WI38 (cell line): ENCODE results near the gene ABCA5.

ENCODE experiments used
- H3K4me3 ChIP-seq: 2 replicates; pipeline ENCODE4 v1.5.1; 2011; ENCODE audit warnings: low read depth, mild to moderate bottlenecking, control low read depth, low read length
- TF ChIP-seq, protein P1 (sequence below): IDR thresholded peaks from 2 replicates; pipeline ENCODE4 v1.5.1; 2012; ENCODE audit warnings: low read depth, mild to moderate bottlenecking, control low read depth, low read length

ABCA5 gene

DNA sequence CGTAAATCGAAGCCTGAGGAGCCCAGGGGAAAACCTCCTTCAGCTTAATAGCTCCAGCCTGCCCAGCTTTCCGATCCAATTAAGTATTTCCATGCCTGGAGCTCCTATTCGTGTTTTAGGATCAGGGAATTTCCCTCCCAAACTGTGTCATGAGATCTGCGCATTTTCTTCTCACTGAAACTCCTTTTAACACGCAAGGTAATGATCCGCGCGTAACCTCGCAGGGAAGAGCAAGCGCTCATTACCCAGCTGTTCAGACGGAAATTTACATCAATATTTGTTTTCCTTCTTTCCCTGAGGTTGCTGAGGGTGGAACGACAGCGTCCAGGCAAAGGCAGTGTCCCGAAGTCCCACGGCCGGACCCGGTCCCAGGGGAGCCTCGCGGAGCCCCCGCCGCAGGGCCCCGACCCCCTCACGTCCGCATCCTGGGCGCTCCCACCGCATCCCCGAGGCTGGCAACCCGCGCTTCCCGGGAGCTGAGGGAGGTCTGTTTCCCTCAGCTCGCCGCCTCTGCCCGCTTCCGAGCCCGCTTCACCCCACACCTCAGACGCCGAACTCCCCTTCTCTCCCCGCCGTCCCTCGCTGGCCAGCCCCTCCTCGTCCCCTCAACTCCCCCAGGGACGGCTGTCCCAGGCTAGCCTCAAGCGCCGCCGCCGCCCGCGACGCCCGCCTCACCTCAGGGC, 415 bp downstream of the ABCA5 start:
- TF ChIP-seq, protein P1, sequence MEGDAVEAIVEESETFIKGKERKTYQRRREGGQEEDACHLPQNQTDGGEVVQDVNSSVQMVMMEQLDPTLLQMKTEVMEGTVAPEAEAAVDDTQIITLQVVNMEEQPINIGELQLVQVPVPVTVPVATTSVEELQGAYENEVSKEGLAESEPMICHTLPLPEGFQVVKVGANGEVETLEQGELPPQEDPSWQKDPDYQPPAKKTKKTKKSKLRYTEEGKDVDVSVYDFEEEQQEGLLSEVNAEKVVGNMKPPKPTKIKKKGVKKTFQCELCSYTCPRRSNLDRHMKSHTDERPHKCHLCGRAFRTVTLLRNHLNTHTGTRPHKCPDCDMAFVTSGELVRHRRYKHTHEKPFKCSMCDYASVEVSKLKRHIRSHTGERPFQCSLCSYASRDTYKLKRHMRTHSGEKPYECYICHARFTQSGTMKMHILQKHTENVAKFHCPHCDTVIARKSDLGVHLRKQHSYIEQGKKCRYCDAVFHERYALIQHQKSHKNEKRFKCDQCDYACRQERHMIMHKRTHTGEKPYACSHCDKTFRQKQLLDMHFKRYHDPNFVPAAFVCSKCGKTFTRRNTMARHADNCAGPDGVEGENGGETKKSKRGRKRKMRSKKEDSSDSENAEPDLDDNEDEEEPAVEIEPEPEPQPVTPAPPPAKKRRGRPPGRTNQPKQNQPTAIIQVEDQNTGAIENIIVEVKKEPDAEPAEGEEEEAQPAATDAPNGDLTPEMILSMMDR: no peak
- H3K4me3 ChIP-seq: peak overlapping the region; percentile 43

DNA sequence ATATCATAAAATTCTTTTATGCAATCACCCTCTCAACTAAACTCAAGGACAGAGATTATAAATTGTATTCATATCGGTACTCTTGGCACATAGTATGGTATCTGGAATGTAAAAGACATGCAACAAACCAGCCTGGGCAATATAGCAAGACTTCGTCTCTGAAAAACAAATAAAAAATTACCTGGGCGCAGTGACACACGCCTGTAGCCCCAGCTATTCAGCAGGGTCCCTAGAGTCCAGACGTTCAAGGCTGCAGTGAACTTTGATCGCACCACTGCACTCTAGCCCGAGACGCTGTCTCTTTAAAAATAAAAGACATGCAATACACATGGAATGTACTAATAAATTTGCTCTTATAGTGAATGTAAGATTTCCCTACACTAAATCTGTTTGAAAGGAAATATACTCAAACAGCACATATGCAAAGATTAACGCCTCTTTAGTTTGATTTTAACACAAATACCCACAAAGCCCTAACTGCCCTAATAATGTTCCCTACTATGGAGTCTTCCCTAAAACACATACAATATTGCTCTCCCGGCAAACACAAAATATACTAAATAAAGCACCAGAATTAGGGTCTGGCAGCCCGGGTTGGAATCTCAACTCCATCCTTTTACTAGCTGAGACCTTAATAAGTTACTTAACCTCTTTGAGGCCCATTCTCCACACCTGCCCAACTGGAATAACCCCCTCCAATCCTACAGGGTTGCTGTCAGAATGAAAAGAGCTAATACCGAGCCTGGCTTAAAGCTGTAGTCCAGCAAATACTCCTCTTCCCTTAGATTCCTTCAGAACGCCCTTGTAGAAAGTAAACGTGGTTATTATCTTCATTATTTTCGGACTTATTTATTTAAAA, 1.2 kb downstream of the ABCA5 start:
- TF ChIP-seq, protein P1: no peak
- H3K4me3 ChIP-seq: no peak overlapping the region

DNA sequence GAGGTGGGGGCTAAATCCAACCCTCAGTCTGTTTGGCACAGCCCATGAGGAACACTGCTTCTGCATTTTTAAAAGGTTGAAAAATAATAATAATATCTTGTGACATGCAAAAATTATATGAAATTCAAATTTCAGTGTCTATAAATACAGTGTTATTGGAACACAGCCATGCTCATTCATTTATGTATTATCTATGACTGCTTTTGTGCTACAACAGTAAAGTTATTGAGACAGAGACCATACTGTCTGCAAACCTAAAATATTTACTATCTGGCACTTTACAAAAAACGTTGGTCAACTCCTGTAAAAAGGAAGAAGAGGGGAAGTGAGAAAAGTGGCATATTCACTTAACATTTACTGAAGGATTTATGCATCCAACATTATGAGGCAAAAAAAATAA, 3.1 kb downstream of the ABCA5 start:
- H3K4me3 ChIP-seq: no peak overlapping the region

DNA sequence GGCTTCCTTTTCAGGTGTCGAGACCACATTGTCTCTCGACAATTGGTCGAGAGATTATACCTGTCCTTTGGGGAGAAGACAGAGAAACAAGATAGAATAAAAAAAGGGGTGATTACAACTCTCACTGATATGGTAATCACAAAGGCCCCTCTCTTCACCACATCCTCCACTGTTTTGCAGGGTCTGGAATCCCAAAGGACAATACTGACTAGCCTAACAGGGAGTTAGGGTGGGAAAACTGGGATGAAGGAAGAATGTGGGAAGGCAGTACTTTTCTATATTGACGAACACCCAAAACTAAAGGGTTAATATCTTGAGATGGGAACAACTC, 6.1 kb downstream of the ABCA5 start:
- TF ChIP-seq, protein P1: no peak
- no peak overlapping the region for H3K4me3 ChIP-seq

More for the DNA sequence above, 3.1 kb downstream of the ABCA5 start:
- TF ChIP-seq, protein P1: no peak

DNA sequence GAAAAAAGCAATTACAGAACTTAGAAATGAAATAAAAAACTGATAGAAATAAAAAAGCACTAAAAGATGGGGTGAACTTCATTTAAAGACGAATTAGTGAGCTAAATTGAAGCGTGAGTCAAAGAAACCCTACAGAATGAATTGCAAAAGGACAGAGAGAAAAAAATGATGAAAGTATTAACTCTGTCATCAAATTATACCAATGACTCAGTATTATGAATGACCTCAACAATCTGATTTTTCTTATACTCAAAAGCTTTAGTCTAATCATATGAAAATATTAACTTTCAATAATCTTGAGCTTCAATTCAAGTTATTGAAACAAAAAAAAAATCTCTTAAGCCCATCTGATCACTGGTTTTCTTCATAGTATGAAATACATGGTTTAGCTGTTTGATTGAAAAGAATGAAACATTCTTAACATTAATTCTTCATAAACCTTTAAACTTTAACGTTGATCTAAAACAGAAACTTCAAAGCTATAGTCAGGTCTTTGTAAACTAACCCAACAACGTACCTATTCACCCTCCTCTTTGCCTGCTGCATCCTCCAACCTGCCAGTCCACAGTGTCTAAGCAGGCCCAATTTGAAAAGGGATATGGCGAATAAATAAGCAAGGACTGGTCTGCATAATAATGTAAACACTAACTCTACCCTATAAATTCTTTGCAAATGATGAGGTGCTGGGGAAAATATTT, 6.6 kb downstream of the ABCA5 start:
- TF ChIP-seq, protein P1: no peak
- no peak overlapping the region for H3K4me3 ChIP-seq

DNA sequence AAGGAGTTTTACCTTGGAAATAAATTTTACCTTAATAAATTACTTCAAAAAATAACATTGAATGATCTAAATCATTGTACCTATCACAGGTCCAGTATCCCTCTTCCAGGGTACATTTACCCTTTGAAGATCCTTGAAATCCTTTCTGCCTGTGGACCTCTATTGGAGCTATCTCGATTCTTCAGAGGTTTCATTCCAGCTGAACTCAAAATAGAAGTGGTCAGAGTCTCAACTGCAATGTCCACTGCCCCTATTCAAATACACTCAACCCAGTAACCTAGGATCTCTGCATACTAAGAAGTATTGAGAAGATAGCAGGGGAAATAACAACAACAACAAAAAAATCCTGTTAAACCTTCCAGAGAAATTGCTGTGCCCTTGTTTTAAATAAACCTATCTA, 9.3 kb downstream of the ABCA5 start:
- TF ChIP-seq, protein P1: no peak
- no peak overlapping the region for H3K4me3 ChIP-seq
